ENCODE measurements around the gene BRME1.
A peak's percentile ranks its signal among the peaks of the same experiment; 100 is the strongest.

The BRME1 gene

GRCh38 chr19:13849991-13850909 lies 55.7 kb downstream of the BRME1 start (continued):
- 0 out of 2 replicates have a peak, but pooled peaks have one; percentile 44 for TF ChIP-seq ZNF449 (tag by site-specific recombination; IDR thresholded peaks at IDR 0.05)
- no peak for TF ChIP-seq ZNF677 (tag by site-specific recombination; IDR thresholded peaks at IDR 0.05)
- no peak for TF ChIP-seq ZNF223 (tag by site-specific recombination; IDR thresholded peaks at IDR 0.05)
- no peak for TF ChIP-seq BCL11B (tag by site-specific recombination; IDR thresholded peaks at IDR 0.05; ENCODE audit: low read depth)
- TF ChIP-seq ZBTB17 (tag by site-specific recombination; IDR thresholded peaks at IDR 0.05): no peak
- peak; percentile 39; the same call in 1 of the 2 replicates for TF ChIP-seq GLIS1 (tag by site-specific recombination; IDR thresholded peaks at IDR 0.05)
- no peak for TF ChIP-seq ELK4 (IDR thresholded peaks at IDR 0.05; ENCODE audit: borderline replicate concordance, low read depth, low read length)
- TF ChIP-seq SETDB1 (IDR thresholded peaks at IDR 0.05; ENCODE audit: insufficient read length, low read length): no peak
- TF ChIP-seq ZNF202 (tag by site-specific recombination; IDR thresholded peaks at IDR 0.05; ENCODE audit: borderline replicate concordance): no peak
- no peak for TF ChIP-seq ZNF404 (tag by site-specific recombination; IDR thresholded peaks at IDR 0.05)
- no peak for TF ChIP-seq ZNF248 (tag by site-specific recombination; IDR thresholded peaks at IDR 0.05)
- TF ChIP-seq ZNF660 (tag by site-specific recombination; IDR thresholded peaks at IDR 0.05): no peak; the same call in 1 of the 2 replicates
- TF ChIP-seq ZNF580 (tag by site-specific recombination; IDR thresholded peaks at IDR 0.05): no peak
- TF ChIP-seq ZBTB49 (tag by site-specific recombination; IDR thresholded peaks at IDR 0.05; ENCODE audit: low read depth): no peak
- no peak for TF ChIP-seq ZNF692 (tag by site-specific recombination; IDR thresholded peaks at IDR 0.05)
- TF ChIP-seq ZSCAN5A (tag by site-specific recombination; IDR thresholded peaks at IDR 0.05): no peak
- TF ChIP-seq ZNF302 (tag by site-specific recombination; IDR thresholded peaks at IDR 0.05; ENCODE audit: low read depth): no peak
- peak; percentile 31; the same call in 1 of the 2 replicates for TF ChIP-seq EGR2 (tag by site-specific recombination; IDR thresholded peaks at IDR 0.05; ENCODE audit: low read depth)
- TF ChIP-seq ZNF555 (tag by site-specific recombination; conservative IDR thresholded peaks at IDR 0.05): no peak
- TF ChIP-seq PRDM4 (tag by site-specific recombination; IDR thresholded peaks at IDR 0.05): no peak
- no peak for TF ChIP-seq HOXC10 (CRISPR knock-in tag; IDR thresholded peaks at IDR 0.05)
- TF ChIP-seq KLF16 (tag by site-specific recombination; IDR thresholded peaks at IDR 0.05): no peak
- TF ChIP-seq SP3 (tag by site-specific recombination; IDR thresholded peaks at IDR 0.05): peak; percentile 59
- no peak for TF ChIP-seq ZNF121 (tag by site-specific recombination; IDR thresholded peaks at IDR 0.05)
- no peak for TF ChIP-seq ZNF350 (tag by site-specific recombination; IDR thresholded peaks at IDR 0.05)
- TF ChIP-seq ZFP3 (tag by site-specific recombination; IDR thresholded peaks at IDR 0.05; ENCODE audit: low read depth): no peak
- TF ChIP-seq ZNF664 (tag by site-specific recombination; IDR thresholded peaks at IDR 0.05): peak; percentile 53; the same call in 1 of the 2 replicates
- TF ChIP-seq ZNF626 (tag by site-specific recombination; IDR thresholded peaks at IDR 0.05): no peak

All from HEK293 (cell line).